HepG2 (cell line): Measurements from ENCODE around the gene IER2. TPM values are rescaled to one million over a fixed set of nuclear protein-coding genes. Genes with fewer than 3 reads are reported as not detected.

Experiments used
- ATAC-seq: fragments of 200-7000 bp; cut with Tn5 transposase; 3 replicates; pipeline ENCODE4 v1.9.1; 2020; ENCODE audit warnings: mild to moderate bottlenecking, moderate library complexity
- BruUV-seq: library from RNA; stranded (reverse); fragments of 400-500 nt; replicated peaks from 2 replicates; lab custom pipeline; 2021; lab: Mats Ljungman, UMichigan
- CTCF ChIA-PET: fragments of 300-600 bp; formaldehyde crosslinking; extraction: SDS; loops from one replicate; lab custom pipeline; 2021; ENCODE audit warnings: low total read pairs, inconsistent platforms, low intra/inter-chr PET ratio; lab: Yijun Ruan, JAX
- POLR2A ChIA-PET: fragments of 350-600 bp; sonication (Branson Sonifier 250); formaldehyde crosslinking; loops from one replicate; lab custom pipeline; 2020; ENCODE audit warnings: antibody characterized with exemption, inconsistent platforms; lab: Yijun Ruan, JAX
- DNase-seq: peaks from one replicate; pipeline ENCODE4 v3.0.0-alpha.2; 2015; ENCODE audit warnings: low spot score
- FAIRE-seq: peaks from 3 replicates; lab custom pipeline; 2011; peaks lifted over from hg19 to GRCh38; lab: Jason Lieb, UNC
- H2AFZ ChIP-seq: one replicate; pipeline ENCODE4 v1.6.1; 2011; ENCODE audit warnings: low read length, inconsistent platforms
- H3K27ac ChIP-seq: fragments of 300-600 bp; 3 replicates; pipeline ENCODE4 v1.8.0; 2011; ENCODE audit warnings: mixed run types, mild to moderate bottlenecking, mixed read lengths, low read length, inconsistent platforms; ENCODE audit not compliant: insufficient read depth; ENCODE audit errors: extremely low read length
- H3K27me3 ChIP-seq, 2 experiments: fragments of 200-600 bp in 1 of 2; 2 replicates in 1 of 2; 3 replicates in 1 of 2; pipeline versions ENCODE4 v1.6.0 to v1.8.0; 2011; ENCODE audit warnings: low read length in 2 of 2, mild to moderate bottlenecking in 2 of 2, moderate library complexity in 2 of 2, inconsistent platforms in 1 of 2; ENCODE audit not compliant: insufficient read depth in 2 of 2, control insufficient read depth in 1 of 2
- H3K36me3 ChIP-seq, 2 experiments: fragments of 200-600 bp in 1 of 2; replicated peaks in 1 of 2; 2 replicates in 1 of 2; 3 replicates in 1 of 2; pipeline versions ENCODE4 v1.5.1 to v1.8.0; 2011; ENCODE audit warnings: low read length in 2 of 2, inconsistent platforms in 1 of 2; ENCODE audit not compliant: insufficient read depth in 2 of 2, control insufficient read depth in 1 of 2
- H3K4me1 ChIP-seq: 2 replicates; pipeline ENCODE4 v1.5.1; 2012; ENCODE audit warnings: low read length, inconsistent platforms; ENCODE audit not compliant: insufficient read depth
- H3K4me2 ChIP-seq: 2 replicates; pipeline ENCODE4 v1.6.0; 2011; ENCODE audit warnings: low read depth, low read length, inconsistent platforms
- H3K4me3 ChIP-seq, 3 experiments: fragments of 200-600 bp in 1 of 3; sonication (generic), shearing (Covaris generic) in 1 of 3; replicated peaks in 1 of 3; 2 replicates each; pipeline ENCODE4 v1.5.1; 2011 to 2016; ENCODE audit warnings: low read length in 3 of 3, inconsistent platforms in 2 of 3, low read depth in 2 of 3, mild to moderate bottlenecking in 2 of 3, control low read depth in 1 of 3, mixed read lengths in 1 of 3; ENCODE audit not compliant: insufficient read depth in 1 of 3
- H3K79me2 ChIP-seq: one replicate; pipeline ENCODE4 v1.6.1; 2011; ENCODE audit warnings: low read length, inconsistent platforms; ENCODE audit not compliant: insufficient read depth
- H3K9ac ChIP-seq: 2 replicates; pipeline ENCODE4 v1.6.0; 2011; ENCODE audit warnings: mild to moderate bottlenecking, low read depth, low read length, inconsistent platforms; ENCODE audit not compliant: insufficient read depth
- H3K9me3 ChIP-seq: 2 replicates; pipeline ENCODE4 v1.5.1; 2012; ENCODE audit warnings: mild to moderate bottlenecking, low read length
- H4K20me1 ChIP-seq: 2 replicates; pipeline ENCODE4 v1.6.0; 2011; ENCODE audit warnings: inconsistent platforms, mild to moderate bottlenecking, low read length, moderate library complexity; ENCODE audit not compliant: insufficient read depth
- ADNP ChIP-seq: sonication (generic); formaldehyde crosslinking; IDR thresholded peaks from 2 replicates; pipeline ENCODE4 v1.4.0; 2020; ENCODE audit warnings: missing genetic modification reagents
- DR1 ChIP-seq: sonication (generic); formaldehyde crosslinking; IDR thresholded peaks from 2 replicates; pipeline ENCODE4 v1.8.0; 2021; ENCODE audit warnings: mild to moderate bottlenecking, missing genetic modification reagents, inconsistent platforms
- FOSL2 ChIP-seq: sonication (generic); formaldehyde crosslinking; IDR thresholded peaks from 2 replicates; pipeline ENCODE4 v1.4.0; 2020; ENCODE audit warnings: missing genetic modification reagents
- GPN1 ChIP-seq: sonication (generic); formaldehyde crosslinking; IDR thresholded peaks from 2 replicates; pipeline ENCODE4 v1.5.1; 2020; ENCODE audit warnings: missing genetic modification reagents, borderline replicate concordance
- HNRNPL ChIP-seq: fragments of 200-400 bp; formaldehyde crosslinking; IDR thresholded peaks from 2 replicates; pipeline ENCODE4 v1.6.1; 2017; ENCODE audit warnings: mild to moderate bottlenecking, low read depth, low read length
- KMT2A ChIP-seq: sonication (generic); formaldehyde crosslinking; IDR thresholded peaks from 2 replicates; pipeline ENCODE4 v1.4.0; 2020; ENCODE audit warnings: missing genetic modification reagents
- PAX8 ChIP-seq: sonication (generic); formaldehyde crosslinking; IDR thresholded peaks from 2 replicates; pipeline ENCODE4 v1.8.0; 2022; ENCODE audit warnings: mild to moderate bottlenecking, missing genetic modification reagents, borderline replicate concordance
- ZNF20 ChIP-seq: sonication (generic); formaldehyde crosslinking; IDR thresholded peaks from 2 replicates; pipeline ENCODE4 v1.4.0; 2020; ENCODE audit warnings: mild to moderate bottlenecking, moderate library complexity, missing genetic modification reagents
- ZNF253 ChIP-seq: sonication (generic); formaldehyde crosslinking; IDR thresholded peaks from 2 replicates; pipeline ENCODE4 v1.8.0; 2022; ENCODE audit warnings: mild to moderate bottlenecking, missing genetic modification reagents, borderline replicate concordance
- ZNF768 ChIP-seq: sonication (generic); formaldehyde crosslinking; IDR thresholded peaks from 2 replicates; pipeline ENCODE4 v1.4.0; 2020; ENCODE audit warnings: missing genetic modification reagents
- WGBS: methylation state at CpG from one replicate; pipeline ENCODE4 v1.1.6; 2017; ENCODE audit warnings: low lambda C conversion rate; 5-methylcytosine and 5-hydroxymethylcytosine counted together
- in situ Hi-C: cut with HindIII; loops from 2 replicates; pipeline ENCODE4 v1.10.0; 2017; ENCODE audit warnings: low pct_unique_long_range_greater_than_20kb; ENCODE audit not compliant: extremely low pct_ligation_motif_present
- intact Hi-C: fragments of 100-400 bp; cut with micrococcal nuclease; formaldehyde crosslinking; loops from one replicate; pipeline ENCODE4 v1.10.0; 2022; ENCODE audit not compliant: unreplicated experiment
- polyA plus RNA-seq, 8 experiments: library from polyadenylated mRNA; depleted of rRNA in 3 of 8; stranded (reverse) in 7 of 8; unstranded in 1 of 8; fragments of >200 nt; fragmentation: Illumina TruSeq in 4 of 8; extraction: Trizol in 4 of 8; gene quantifications; 2 replicates each; pipeline versions ENCODE4 v1.2.1 to v1.2.3, GENCODE V29; 2011 to 2016; ENCODE audit warnings: low read depth in 4 of 8, missing spikeins in 1 of 8, mixed read lengths in 1 of 8; ENCODE audit not compliant: insufficient read depth in 1 of 8
- total RNA-seq, 5 experiments: library from RNA; depleted of rRNA; stranded (reverse); fragments of >200 nt; fragmentation: Illumina TruSeq; extraction: Trizol; gene quantifications; 2 replicates each; pipeline ENCODE4 v1.2.3, GENCODE V29; 2016; ENCODE audit warnings: low read depth in 1 of 5
- TF ChIP-seq, protein P1 (sequence below): IDR thresholded peaks from 2 replicates; pipeline ENCODE4 v1.6.1; 2016; ENCODE audit warnings: mild to moderate bottlenecking, missing biosample characterization, missing genetic modification reagents
- TF ChIP-seq, protein P2 (sequence below): sonication (generic); formaldehyde crosslinking; IDR thresholded peaks from 2 replicates; pipeline ENCODE4 v1.4.0; 2020; ENCODE audit warnings: missing genetic modification reagents

IER2 gene
- total and polyA plus RNA-seq, 2 of the 13 experiments (the other 11 are each of a cell fraction or from before 2014, with no cell fraction given) = 10.1 to 14.3 TPM

GRCh38 chr19:13172346-13173138, 22.3 kb downstream of the IER2 start:
- H3K79me2 ChIP-seq = no peaks in the 10 kb centered on the region
- intact Hi-C loops = no loop called here
- no peak overlapping the region for H3K4me2 ChIP-seq
- no peak overlapping the region for H3K9ac ChIP-seq
- DNase-seq (no peak), FAIRE-seq (no peak), ATAC-seq (no peak)
- in situ Hi-C loops = no loop called here
- ChIA-PET CTCF (no interaction called here), POLR2A (no interaction called here)
- H4K20me1 ChIP-seq = no peaks in the 10 kb centered on the region
- BruUV-seq = no TSS peak
- no peak overlapping the region for H3K27ac ChIP-seq
- H2AFZ ChIP-seq = no peak overlapping the region
- no peaks in the 10 kb centered on the region for H3K36me3 ChIP-seq
- no peaks in the 10 kb centered on the region for H3K27me3 ChIP-seq
- no peaks in the 10 kb centered on the region for H3K9me3 ChIP-seq
- H3K4me1 ChIP-seq = peaks cover 32% of the 10 kb centered on the region
- H3K4me3 ChIP-seq = no peak overlapping the region
- TF ChIP-seq ADNP (no peak), FOSL2 (CRISPR knock-in tag) (peak; percentile 82), DR1 (CRISPR knock-in tag) (no peak), PAX8 (no peak)
- TF ChIP-seq, protein P1, sequence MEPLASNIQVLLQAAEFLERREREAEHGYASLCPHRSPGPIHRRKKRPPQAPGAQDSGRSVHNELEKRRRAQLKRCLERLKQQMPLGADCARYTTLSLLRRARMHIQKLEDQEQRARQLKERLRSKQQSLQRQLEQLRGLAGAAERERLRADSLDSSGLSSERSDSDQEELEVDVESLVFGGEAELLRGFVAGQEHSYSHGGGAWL = no peak
- 88% methylated on average over 17 of the region's 18 CpGs for WGBS

DNA sequence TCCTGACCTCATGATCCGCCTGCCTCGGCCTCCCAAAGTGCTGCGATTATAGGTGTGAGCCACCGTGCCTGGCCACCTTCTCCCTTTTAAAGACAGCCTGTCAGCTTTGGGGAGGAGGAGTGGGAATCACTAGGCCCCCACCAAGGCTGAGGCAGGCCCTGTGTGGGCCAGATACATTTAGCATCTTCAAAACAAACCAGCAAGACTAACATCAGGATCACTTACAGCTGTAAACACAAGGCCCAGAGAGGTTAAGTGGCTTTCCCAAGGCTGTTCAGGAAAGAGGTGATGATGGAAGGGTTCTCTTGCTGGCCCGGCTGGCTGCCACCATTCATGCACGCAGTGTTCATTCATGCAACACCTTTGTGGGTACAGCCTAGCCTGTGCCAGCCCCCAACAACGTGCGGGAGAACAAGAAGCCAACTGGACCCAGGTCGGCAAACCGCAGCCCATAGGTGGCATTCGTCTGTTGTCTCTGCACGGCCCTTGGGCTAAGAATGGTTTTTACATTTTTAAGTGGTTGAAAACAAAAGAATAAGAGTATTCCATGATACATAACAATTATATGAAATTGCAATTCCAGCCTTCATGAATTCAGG, 23.0 kb downstream of the IER2 start:
- Histone ChIP-seq H4K20me1 (no peaks in the 10 kb centered on the region), H3K79me2 (no peaks in the 10 kb centered on the region), H3K4me3 (no peak overlapping the region), H3K9me3 (no peaks in the 10 kb centered on the region), H3K4me2 (no peak overlapping the region), H3K27me3 (no peaks in the 10 kb centered on the region), H3K4me1 (peaks cover 28% of the 10 kb centered on the region), H3K36me3 (no peaks in the 10 kb centered on the region), H2AFZ (no peak overlapping the region), H3K27ac (no peak overlapping the region), H3K9ac (no peak overlapping the region)
- in situ Hi-C loops = no loop called here
- DNase-seq = no peak
- WGBS = 90% methylated on average over 11 of the region's 12 CpGs
- intact Hi-C loops = no loop called here
- no TSS peak for BruUV-seq
- no peak for FAIRE-seq
- ChIA-PET POLR2A (interaction anchor here (0.9 kb wide), 1 partner anchor 10 kb away, joined by 3 read pairs; no protein-coding TSS in a partner anchor), CTCF (no interaction called here)
- no peak for ATAC-seq
- TF ChIP-seq ZNF768 (CRISPR knock-in tag) (peak; percentile 78), ZNF20 (CRISPR knock-in tag) (no peak), ZNF253 (CRISPR knock-in tag) (no peak), KMT2A (CRISPR knock-in tag) (no peak), GPN1 (CRISPR knock-in tag) (no peak), HNRNPL (no peak)
- TF ChIP-seq, protein P2, sequence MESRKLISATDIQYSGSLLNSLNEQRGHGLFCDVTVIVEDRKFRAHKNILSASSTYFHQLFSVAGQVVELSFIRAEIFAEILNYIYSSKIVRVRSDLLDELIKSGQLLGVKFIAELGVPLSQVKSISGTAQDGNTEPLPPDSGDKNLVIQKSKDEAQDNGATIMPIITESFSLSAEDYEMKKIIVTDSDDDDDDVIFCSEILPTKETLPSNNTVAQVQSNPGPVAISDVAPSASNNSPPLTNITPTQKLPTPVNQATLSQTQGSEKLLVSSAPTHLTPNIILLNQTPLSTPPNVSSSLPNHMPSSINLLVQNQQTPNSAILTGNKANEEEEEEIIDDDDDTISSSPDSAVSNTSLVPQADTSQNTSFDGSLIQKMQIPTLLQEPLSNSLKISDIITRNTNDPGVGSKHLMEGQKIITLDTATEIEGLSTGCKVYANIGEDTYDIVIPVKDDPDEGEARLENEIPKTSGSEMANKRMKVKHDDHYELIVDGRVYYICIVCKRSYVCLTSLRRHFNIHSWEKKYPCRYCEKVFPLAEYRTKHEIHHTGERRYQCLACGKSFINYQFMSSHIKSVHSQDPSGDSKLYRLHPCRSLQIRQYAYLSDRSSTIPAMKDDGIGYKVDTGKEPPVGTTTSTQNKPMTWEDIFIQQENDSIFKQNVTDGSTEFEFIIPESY (CRISPR knock-in tag) = peak; percentile 55
